Panc1 (cell line): ENCODE data around the gene LSM8. TPM values are rescaled to one million over a fixed set of nuclear protein-coding genes. Genes with fewer than 3 reads are reported as not detected.
A peak's percentile ranks its signal among the peaks of the same experiment; 100 is the strongest.

ENCODE experiments used
- ATAC-seq: fragments of 200-7000 bp; cut with Tn5 transposase; 2 replicates; pipeline ENCODE4 v1.9.1; 2020; ENCODE audit warnings: mild to moderate bottlenecking, moderate library complexity
- BruUV-seq: library from RNA; stranded (reverse); fragments of 400-500 nt; replicated peaks from 2 replicates; lab custom pipeline; 2021; lab: Mats Ljungman, UMichigan
- CTCF ChIA-PET: fragments of 300-600 bp; sonication (Branson Sonifier 250); formaldehyde crosslinking; loops from one replicate; lab custom pipeline; 2022; ENCODE audit warnings: antibody characterized with exemption; lab: Charles Lee
- POLR2A ChIA-PET: fragments of 300-600 bp; sonication (Branson Sonifier 250); formaldehyde crosslinking; loops from one replicate; lab custom pipeline; 2022; ENCODE audit warnings: antibody characterized with exemption; lab: Charles Lee
- DNase-seq: peaks from one replicate; pipeline ENCODE4 v3.0.0-alpha.2; 2010; ENCODE audit warnings: low read depth, low spot score
- H3K27ac ChIP-seq: 2 replicates; pipeline ENCODE4 v1.5.1; 2011; ENCODE audit warnings: mild to moderate bottlenecking, low read length, inconsistent platforms
- H3K27me3 ChIP-seq: fragments of 200-500 bp; sonication (Bioruptor generic); 2 replicates; pipeline ENCODE4 v1.6.0; 2014; ENCODE audit warnings: low read length, inconsistent platforms; ENCODE audit not compliant: control insufficient read depth, insufficient read depth
- H3K36me3 ChIP-seq: fragments of 200-500 bp; sonication (Bioruptor generic); 2 replicates; pipeline ENCODE4 v1.5.1; 2014; ENCODE audit warnings: inconsistent platforms, mild to moderate bottlenecking, low read length, moderate library complexity; ENCODE audit not compliant: control insufficient read depth, insufficient read depth
- H3K4me1 ChIP-seq: 2 replicates; pipeline ENCODE4 v1.5.1; 2011; ENCODE audit warnings: inconsistent platforms, mild to moderate bottlenecking, low read length, moderate library complexity; ENCODE audit not compliant: control insufficient read depth, insufficient read depth
- H3K4me3 ChIP-seq, 2 experiments: 2 replicates each; pipeline ENCODE4 v1.5.1; 2011 to 2012; ENCODE audit warnings: low read depth in 2 of 2, low read length in 2 of 2, mild to moderate bottlenecking in 2 of 2, inconsistent platforms in 1 of 2, moderate library complexity in 1 of 2
- H3K9me3 ChIP-seq: fragments of 200-500 bp; sonication (Bioruptor generic); 2 replicates; pipeline ENCODE4 v1.5.1; 2014; ENCODE audit warnings: low read depth, mild to moderate bottlenecking, inconsistent platforms, low read length, moderate library complexity; ENCODE audit not compliant: control insufficient read depth, insufficient read depth
- POLR2AphosphoS5 ChIP-seq: IDR thresholded peaks from 2 replicates; pipeline ENCODE4 v1.6.1; 2012; ENCODE audit warnings: mild to moderate bottlenecking, low read depth, low read length, moderate library complexity
- SIN3A ChIP-seq: IDR thresholded peaks from 2 replicates; pipeline ENCODE4 v1.6.1; 2012; ENCODE audit warnings: low read depth, mild to moderate bottlenecking, low read length, moderate library complexity, borderline replicate concordance; ENCODE audit not compliant: insufficient read depth
- TCF7L2 ChIP-seq: IDR thresholded peaks from 2 replicates; pipeline ENCODE4 v1.6.1; 2011; ENCODE audit warnings: mild to moderate bottlenecking, low read depth, low read length, inconsistent platforms
- in situ Hi-C: cut with HindIII; loops from 2 replicates; pipeline ENCODE4 v1.10.0; 2016; ENCODE audit warnings: low sequenced_read_pairs, low pct_unique_long_range_greater_than_20kb
- intact Hi-C: fragments of 100-400 bp; cut with micrococcal nuclease; formaldehyde crosslinking; loops from one replicate; pipeline ENCODE4 v1.10.0; 2022; ENCODE audit not compliant: unreplicated experiment
- total RNA-seq: library from RNA; stranded (reverse); gene quantifications from one replicate; pipeline ENCODE4 v1.2.1, GENCODE V29; 2021; ENCODE audit not compliant: unreplicated experiment
- TF ChIP-seq, protein P1 (sequence below): fragments of 450-650 bp; IDR thresholded peaks from 2 replicates; pipeline ENCODE4 v1.5.1; 2017; ENCODE audit warnings: mild to moderate bottlenecking
- TF ChIP-seq, protein P2 (sequence below), 2 experiments: IDR thresholded peaks; 2 replicates each; pipeline ENCODE4 v1.6.1; 2011 to 2012; ENCODE audit warnings: low read depth in 2 of 2, control low read depth in 1 of 2, low read length in 1 of 2, mild to moderate bottlenecking in 1 of 2, moderate library complexity in 1 of 2; ENCODE audit not compliant: insufficient read depth in 1 of 2

The LSM8 gene
- total RNA-seq, 1 experiment from 2014 or later, result 27.9 TPM

DNA sequence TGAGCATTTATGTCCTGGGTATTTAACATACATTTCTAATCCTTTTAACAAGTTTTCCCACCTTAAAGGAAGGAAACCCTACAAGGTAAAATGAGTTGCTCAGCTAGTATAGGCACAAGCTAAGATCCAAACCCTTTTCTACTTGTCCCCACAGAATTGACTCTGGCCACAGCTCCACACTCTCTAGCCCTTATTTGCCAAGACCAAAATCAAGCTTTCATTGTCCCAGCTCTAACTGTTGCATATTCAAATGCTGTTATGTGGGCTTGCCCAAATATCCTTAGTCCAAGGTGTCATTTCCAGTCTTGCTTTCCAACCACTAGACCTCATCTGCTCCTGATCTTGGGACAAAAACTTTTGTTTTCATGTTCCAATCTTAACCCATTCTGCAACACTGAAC lies 31.3 kb upstream of the LSM8 start:
- TF ChIP-seq, protein P1, sequence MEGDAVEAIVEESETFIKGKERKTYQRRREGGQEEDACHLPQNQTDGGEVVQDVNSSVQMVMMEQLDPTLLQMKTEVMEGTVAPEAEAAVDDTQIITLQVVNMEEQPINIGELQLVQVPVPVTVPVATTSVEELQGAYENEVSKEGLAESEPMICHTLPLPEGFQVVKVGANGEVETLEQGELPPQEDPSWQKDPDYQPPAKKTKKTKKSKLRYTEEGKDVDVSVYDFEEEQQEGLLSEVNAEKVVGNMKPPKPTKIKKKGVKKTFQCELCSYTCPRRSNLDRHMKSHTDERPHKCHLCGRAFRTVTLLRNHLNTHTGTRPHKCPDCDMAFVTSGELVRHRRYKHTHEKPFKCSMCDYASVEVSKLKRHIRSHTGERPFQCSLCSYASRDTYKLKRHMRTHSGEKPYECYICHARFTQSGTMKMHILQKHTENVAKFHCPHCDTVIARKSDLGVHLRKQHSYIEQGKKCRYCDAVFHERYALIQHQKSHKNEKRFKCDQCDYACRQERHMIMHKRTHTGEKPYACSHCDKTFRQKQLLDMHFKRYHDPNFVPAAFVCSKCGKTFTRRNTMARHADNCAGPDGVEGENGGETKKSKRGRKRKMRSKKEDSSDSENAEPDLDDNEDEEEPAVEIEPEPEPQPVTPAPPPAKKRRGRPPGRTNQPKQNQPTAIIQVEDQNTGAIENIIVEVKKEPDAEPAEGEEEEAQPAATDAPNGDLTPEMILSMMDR, result no peak
- no peak for TF ChIP-seq TCF7L2
- TF ChIP-seq, protein P2, sequence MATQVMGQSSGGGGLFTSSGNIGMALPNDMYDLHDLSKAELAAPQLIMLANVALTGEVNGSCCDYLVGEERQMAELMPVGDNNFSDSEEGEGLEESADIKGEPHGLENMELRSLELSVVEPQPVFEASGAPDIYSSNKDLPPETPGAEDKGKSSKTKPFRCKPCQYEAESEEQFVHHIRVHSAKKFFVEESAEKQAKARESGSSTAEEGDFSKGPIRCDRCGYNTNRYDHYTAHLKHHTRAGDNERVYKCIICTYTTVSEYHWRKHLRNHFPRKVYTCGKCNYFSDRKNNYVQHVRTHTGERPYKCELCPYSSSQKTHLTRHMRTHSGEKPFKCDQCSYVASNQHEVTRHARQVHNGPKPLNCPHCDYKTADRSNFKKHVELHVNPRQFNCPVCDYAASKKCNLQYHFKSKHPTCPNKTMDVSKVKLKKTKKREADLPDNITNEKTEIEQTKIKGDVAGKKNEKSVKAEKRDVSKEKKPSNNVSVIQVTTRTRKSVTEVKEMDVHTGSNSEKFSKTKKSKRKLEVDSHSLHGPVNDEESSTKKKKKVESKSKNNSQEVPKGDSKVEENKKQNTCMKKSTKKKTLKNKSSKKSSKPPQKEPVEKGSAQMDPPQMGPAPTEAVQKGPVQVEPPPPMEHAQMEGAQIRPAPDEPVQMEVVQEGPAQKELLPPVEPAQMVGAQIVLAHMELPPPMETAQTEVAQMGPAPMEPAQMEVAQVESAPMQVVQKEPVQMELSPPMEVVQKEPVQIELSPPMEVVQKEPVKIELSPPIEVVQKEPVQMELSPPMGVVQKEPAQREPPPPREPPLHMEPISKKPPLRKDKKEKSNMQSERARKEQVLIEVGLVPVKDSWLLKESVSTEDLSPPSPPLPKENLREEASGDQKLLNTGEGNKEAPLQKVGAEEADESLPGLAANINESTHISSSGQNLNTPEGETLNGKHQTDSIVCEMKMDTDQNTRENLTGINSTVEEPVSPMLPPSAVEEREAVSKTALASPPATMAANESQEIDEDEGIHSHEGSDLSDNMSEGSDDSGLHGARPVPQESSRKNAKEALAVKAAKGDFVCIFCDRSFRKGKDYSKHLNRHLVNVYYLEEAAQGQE (IDR thresholded peaks at IDR 0.05; ENCODE audit: insufficient read depth in 1 of 2, low read depth in 2 of 2, low read length in 1 of 2), result no peak
- no peak for TF ChIP-seq POLR2AphosphoS5
- TF ChIP-seq SIN3A, result no peak
- Histone ChIP-seq H3K27me3 (no peaks in the 10 kb centered on the region), H3K9me3 (peaks cover 4% of the 10 kb centered on the region; the same call in 1 of the 2 replicates), H3K36me3 (no peaks in the 10 kb centered on the region), H3K4me1 (no peaks in the 10 kb centered on the region), H3K4me3 (no peak overlapping the region), H3K27ac (no peak overlapping the region)
- in situ Hi-C loops (no loop called here), intact Hi-C loops (loop anchor here (10.0 kb wide), 1 partner anchor 398 kb away; no protein-coding TSS in a partner anchor)
- BruUV-seq, result no TSS peak
- DNase-seq (no peak), ATAC-seq (no peak)
- POLR2A ChIA-PET, result no interaction called here
- CTCF ChIA-PET, result no interaction called here

DNA sequence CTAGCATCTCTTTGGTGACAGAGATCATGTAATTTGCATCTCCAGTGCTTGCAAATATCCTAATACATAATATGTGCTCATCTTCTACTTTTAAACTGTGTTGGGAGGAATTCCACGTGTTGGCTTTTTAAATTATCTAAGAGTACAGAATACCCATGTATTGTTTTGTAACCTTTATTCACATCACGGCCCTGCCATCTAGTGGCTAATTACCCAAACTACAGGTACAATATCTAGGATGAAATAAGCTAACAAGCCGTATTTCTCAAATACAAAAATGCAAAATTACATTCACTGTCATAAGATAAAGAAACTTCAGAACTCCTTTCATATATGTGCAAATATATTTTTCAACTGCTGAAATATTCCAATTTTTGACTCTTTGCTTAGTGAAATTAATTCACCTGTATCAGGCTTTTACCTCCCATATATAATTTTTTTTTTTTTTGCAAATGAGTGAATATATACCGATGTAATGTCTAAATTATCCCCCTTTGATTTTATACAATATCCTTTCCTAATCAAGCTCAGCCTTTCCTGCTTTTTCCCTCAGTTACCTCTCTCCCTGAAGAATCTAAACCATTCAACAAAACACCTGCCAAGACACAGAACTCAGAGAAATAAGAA lies 30.3 kb upstream of the LSM8 start:
- intact Hi-C loops, result loop anchor here (10.0 kb wide), 1 partner anchor 399 kb away; no protein-coding TSS in a partner anchor
- Histone ChIP-seq H3K4me1 (no peaks in the 10 kb centered on the region), H3K9me3 (peaks cover 8% of the 10 kb centered on the region; the same call in 1 of the 2 replicates), H3K36me3 (no peaks in the 10 kb centered on the region), H3K27ac (no peak overlapping the region), H3K4me3 (no peak overlapping the region), H3K27me3 (no peaks in the 10 kb centered on the region)
- TF ChIP-seq, protein P1, result peak; percentile 58; the same call in 1 of the 2 replicates
- no peak for TF ChIP-seq SIN3A
- CTCF ChIA-PET, result interaction anchor here (0.5 to 1.0 kb wide), 3 partner anchors 11 to 42 kb away, joined by 3 to 8 read pairs (median 4); no protein-coding TSS in a partner anchor
- BruUV-seq, result no TSS peak
- DNase-seq (peak; percentile 13), ATAC-seq (no peak)
- in situ Hi-C loops, result no loop called here
- POLR2A ChIA-PET, result no interaction called here
